K562 (cell line): Measurements from ENCODE around the gene CTNNA3. TPM values are rescaled to one million over a fixed set of nuclear protein-coding genes. Genes with fewer than 3 reads are reported as not detected.

Experiments used
- ATAC-seq: fragments of 200-7000 bp; cut with Tn5 transposase; 3 replicates; pipeline ENCODE4 v1.9.1; 2020; ENCODE audit warnings: moderate library complexity
- BruUV-seq: library from RNA; stranded (reverse); fragments of 400-500 nt; replicated peaks from 2 replicates; lab custom pipeline; 2021; lab: Mats Ljungman, UMichigan
- CTCF ChIA-PET: fragments of 300-600 bp; formaldehyde crosslinking; extraction: SDS; loops from one replicate; lab custom pipeline; 2021; ENCODE audit warnings: low intra/inter-chr PET ratio; lab: Yijun Ruan, JAX
- POLR2A ChIA-PET: fragments of 300-600, 350-650 bp; sonication (Branson Sonifier 250); formaldehyde crosslinking; extraction: SDS; loops from one replicate; lab custom pipeline; 2021; ENCODE audit warnings: antibody characterized with exemption, inconsistent platforms; lab: Yijun Ruan, JAX
- DNase-seq, 4 experiments: peaks; one replicate each; pipeline versions ENCODE4 v3.0.0 to v3.0.0-alpha.2; 2011 to 2018; ENCODE audit warnings: low spot score in 3 of 4, mixed read lengths in 3 of 4; ENCODE audit errors: extremely low read depth in 1 of 4
- FAIRE-seq: peaks from 2 replicates; lab custom pipeline; 2011; peaks lifted over from hg19 to GRCh38; lab: Jason Lieb, UNC
- H2AFZ ChIP-seq: 2 replicates; pipeline ENCODE4 v1.6.0; 2011; ENCODE audit warnings: low read depth, low read length, control low read depth, inconsistent platforms
- H3K27ac ChIP-seq: fragments of 200-600 bp; 3 replicates; pipeline ENCODE4 v1.8.0; 2011; ENCODE audit warnings: low read depth, mild to moderate bottlenecking, control low read depth, inconsistent platforms, low read length, moderate library complexity, mixed read lengths; ENCODE audit errors: extremely low read depth
- H3K27me3 ChIP-seq, 2 experiments: fragments of 300-600 bp in 1 of 2; 2 replicates in 1 of 2; 3 replicates in 1 of 2; pipeline versions ENCODE4 v1.6.0 to v1.8.0; 2011; ENCODE audit warnings: inconsistent platforms in 2 of 2, low read length in 2 of 2, mild to moderate bottlenecking in 1 of 2, mixed read lengths in 1 of 2, moderate library complexity in 1 of 2; ENCODE audit not compliant: control insufficient read depth in 2 of 2, insufficient read depth in 2 of 2
- H3K36me3 ChIP-seq: fragments of 300-600 bp; 3 replicates; pipeline ENCODE4 v1.8.0; 2011; ENCODE audit warnings: mild to moderate bottlenecking, low read length, inconsistent platforms; ENCODE audit not compliant: control insufficient read depth, insufficient read depth
- H3K4me1 ChIP-seq, 2 experiments: fragments of 200-600 bp in 1 of 2; replicated peaks in 1 of 2; 2 replicates in 1 of 2; 3 replicates in 1 of 2; pipeline versions ENCODE4 v1.5.1 to v1.8.0; 2011; ENCODE audit warnings: inconsistent platforms in 2 of 2, low read length in 2 of 2, mild to moderate bottlenecking in 1 of 2, mixed read lengths in 1 of 2, moderate library complexity in 1 of 2; ENCODE audit not compliant: control insufficient read depth in 2 of 2, insufficient read depth in 2 of 2
- H3K4me2 ChIP-seq: 2 replicates; pipeline ENCODE4 v1.6.1; 2011; ENCODE audit warnings: low read length, control low read depth, inconsistent platforms, mixed read lengths; ENCODE audit not compliant: insufficient read depth
- H3K4me3 ChIP-seq: fragments of 200-600 bp; sonication (generic), shearing (Covaris generic); 2 replicates; pipeline ENCODE4 v1.5.1; 2016; ENCODE audit warnings: control low read depth, inconsistent platforms
- H3K79me2 ChIP-seq: fragments of 200-600 bp; 3 replicates; pipeline ENCODE4 v1.8.0; 2011; ENCODE audit warnings: low read length, inconsistent platforms; ENCODE audit not compliant: control insufficient read depth, insufficient read depth
- H3K9ac ChIP-seq, 2 experiments: 2 replicates each; pipeline versions ENCODE4 v1.6.0 to v1.6.1; 2011; ENCODE audit warnings: low read depth in 2 of 2, low read length in 2 of 2, control low read depth in 1 of 2, inconsistent platforms in 1 of 2, mild to moderate bottlenecking in 1 of 2, mixed read lengths in 1 of 2; ENCODE audit not compliant: insufficient read depth in 1 of 2
- H3K9me1 ChIP-seq: one replicate; pipeline ENCODE4 v1.6.0; 2011; ENCODE audit warnings: inconsistent platforms, mild to moderate bottlenecking, low read length, moderate library complexity; ENCODE audit not compliant: control insufficient read depth, insufficient read depth
- H3K9me3 ChIP-seq: replicated peaks from 2 replicates; pipeline ENCODE4 v1.5.1; 2011; ENCODE audit warnings: low read depth, low read length, inconsistent platforms; ENCODE audit not compliant: control insufficient read depth, insufficient read depth
- H4K20me1 ChIP-seq: replicated peaks from 2 replicates; pipeline ENCODE4 v1.6.1; 2011; ENCODE audit warnings: low read length, inconsistent platforms, mixed read lengths; ENCODE audit not compliant: control insufficient read depth, insufficient read depth
- E2F5 ChIP-seq: sonication (generic); formaldehyde crosslinking; IDR thresholded peaks from 2 replicates; pipeline ENCODE4 v1.8.0; 2022; ENCODE audit warnings: mild to moderate bottlenecking, missing genetic modification reagents
- GATA2 ChIP-seq: sonication (generic); formaldehyde crosslinking; IDR thresholded peaks from 2 replicates; pipeline ENCODE4 v1.4.0; 2020; ENCODE audit warnings: mild to moderate bottlenecking, missing genetic modification reagents
- IFI16 ChIP-seq: fragments of 250-450 bp; sonication (Bioruptor Pico); IDR thresholded peaks from 2 replicates; pipeline ENCODE4 v2.1.2; 2022; ENCODE audit warnings: mild to moderate bottlenecking, inconsistent platforms
- PHB2 ChIP-seq: fragments of 450-650 bp; IDR thresholded peaks from 2 replicates; pipeline ENCODE4 v1.6.1; 2017; ENCODE audit warnings: low read depth
- PML ChIP-seq: IDR thresholded peaks from 2 replicates; pipeline ENCODE4 v1.6.1; 2012; ENCODE audit warnings: low read length, inconsistent platforms
- TCF3 ChIP-seq: sonication (generic); formaldehyde crosslinking; IDR thresholded peaks from 2 replicates; pipeline ENCODE4 v1.4.0; 2020; ENCODE audit warnings: mild to moderate bottlenecking, missing genetic modification reagents
- ZBTB5 ChIP-seq: fragments of 450-650 bp; IDR thresholded peaks from 2 replicates; pipeline ENCODE4 v1.6.1; 2017; ENCODE audit warnings: antibody characterized with exemption
- ZNF695 ChIP-seq: fragments of 450-650 bp; formaldehyde crosslinking; IDR thresholded peaks from 2 replicates; pipeline ENCODE4 v1.4.0; 2020; ENCODE audit warnings: mild to moderate bottlenecking, moderate library complexity
- WGBS: fragments of 100-300 bp; shearing (Covaris generic); methylation state at CpG from one replicate; pipeline ENCODE4 v1.1.6; 2016; ENCODE audit warnings: low coverage, mixed read lengths; ENCODE audit not compliant: insufficient coverage; ENCODE audit errors: missing lambda C conversion rate; 5-methylcytosine and 5-hydroxymethylcytosine counted together
- in situ Hi-C: fragments of 300-500 bp; cut with MboI; formaldehyde crosslinking; loops from 4 replicates; pipeline ENCODE4 v1.15.0; 2018; ENCODE audit warnings: inconsistent platforms, mixed read lengths
- intact Hi-C: fragments of 100-400 bp; cut with micrococcal nuclease; formaldehyde crosslinking; loops from 2 replicates; pipeline ENCODE4 v1.14.2; 2022
- polyA plus RNA-seq, 8 experiments: library from polyadenylated mRNA; depleted of rRNA in 4 of 8; stranded (reverse) in 5 of 8; unstranded in 3 of 8; fragments of >200 nt; fragmentation: Nextera tagmentation in 2 of 8; fragmentation: Illumina TruSeq in 1 of 8; extraction: Ambion mirVana in 2 of 8; extraction: Trizol in 1 of 8; gene quantifications; 2 replicates each; pipeline versions ENCODE4 v1.2.1 to v1.2.3, GENCODE V29; 2011 to 2014; ENCODE audit warnings: inconsistent platforms in 1 of 8, missing spikeins in 1 of 8
- total RNA-seq, 7 experiments: library from RNA; depleted of rRNA in 6 of 7; stranded (reverse); fragments of >200 nt in 6 of 7; fragmentation: Illumina TruSeq in 2 of 7; extraction: Trizol in 2 of 7; gene quantifications; 2 replicates each; pipeline versions ENCODE4 v1.2.1 to v1.2.3, GENCODE V29; 2011 to 2021; ENCODE audit warnings: low replicate concordance in 1 of 7

The CTNNA3 gene
- total and polyA plus RNA-seq, 9 of the 15 experiments (the other 6 are each of a cell fraction or from before 2014, with no cell fraction given), result 0.04 TPM; not detected in 8

- TF ChIP-seq PML, result no peak
- TF ChIP-seq ZBTB5, result no peak
- TF ChIP-seq TCF3 (CRISPR knock-in tag), result no peak
- no peak for TF ChIP-seq IFI16 (CRISPR knock-in tag)
- no peak for TF ChIP-seq E2F5 (CRISPR knock-in tag)
- no peak for TF ChIP-seq ZNF695
- no peak for TF ChIP-seq GATA2
- TF ChIP-seq PHB2, result no peak
- DNase-seq (no peak), ATAC-seq (no peak), FAIRE-seq (no peak)
- in situ Hi-C loops, result no loop called here
- Histone ChIP-seq H3K9ac (no peak overlapping the region), H3K4me1 (no peaks in the 10 kb centered on the region), H2AFZ (no peak overlapping the region), H3K27ac (no peak overlapping the region), H3K27me3 (no peaks in the 10 kb centered on the region), H3K79me2 (no peaks in the 10 kb centered on the region), H3K9me1 (no peaks in the 10 kb centered on the region), H3K4me2 (no peak overlapping the region), H4K20me1 (no peaks in the 10 kb centered on the region), H3K4me3 (no peak overlapping the region), H3K9me3 (no peaks in the 10 kb centered on the region), H3K36me3 (no peaks in the 10 kb centered on the region)
- 4% methylated on average over 2 of the region's 2 CpGs for WGBS
- no TSS peak for BruUV-seq
- ChIA-PET POLR2A (no interaction called here), CTCF (no interaction called here)
- intact Hi-C loops, result no loop called here
These were observed 1552.0 kb downstream of the CTNNA3 start for GRCh38 chr10:66144016-66144415.
